ENCODE data around the gene ANKRD44.

DNA sequence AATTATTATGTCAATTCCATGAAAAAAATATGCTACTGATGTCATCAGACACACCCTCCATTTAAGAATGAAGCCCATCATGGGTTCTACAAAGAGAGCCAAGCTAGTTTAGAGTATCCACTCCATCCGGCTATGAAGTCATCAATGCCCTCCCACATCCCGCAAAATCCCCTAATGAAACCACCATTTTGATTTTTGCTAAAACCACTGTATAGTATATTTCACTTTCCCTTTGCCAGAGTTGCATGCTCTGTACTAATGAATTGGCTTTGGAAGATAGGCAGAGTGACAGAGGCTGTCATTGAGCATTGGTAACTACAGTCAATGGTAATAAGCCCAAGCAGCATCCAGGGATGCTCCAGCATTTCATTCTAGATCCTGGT lies 118.6 kb downstream of the ANKRD44 start:
- TF ChIP-seq, protein P1, sequence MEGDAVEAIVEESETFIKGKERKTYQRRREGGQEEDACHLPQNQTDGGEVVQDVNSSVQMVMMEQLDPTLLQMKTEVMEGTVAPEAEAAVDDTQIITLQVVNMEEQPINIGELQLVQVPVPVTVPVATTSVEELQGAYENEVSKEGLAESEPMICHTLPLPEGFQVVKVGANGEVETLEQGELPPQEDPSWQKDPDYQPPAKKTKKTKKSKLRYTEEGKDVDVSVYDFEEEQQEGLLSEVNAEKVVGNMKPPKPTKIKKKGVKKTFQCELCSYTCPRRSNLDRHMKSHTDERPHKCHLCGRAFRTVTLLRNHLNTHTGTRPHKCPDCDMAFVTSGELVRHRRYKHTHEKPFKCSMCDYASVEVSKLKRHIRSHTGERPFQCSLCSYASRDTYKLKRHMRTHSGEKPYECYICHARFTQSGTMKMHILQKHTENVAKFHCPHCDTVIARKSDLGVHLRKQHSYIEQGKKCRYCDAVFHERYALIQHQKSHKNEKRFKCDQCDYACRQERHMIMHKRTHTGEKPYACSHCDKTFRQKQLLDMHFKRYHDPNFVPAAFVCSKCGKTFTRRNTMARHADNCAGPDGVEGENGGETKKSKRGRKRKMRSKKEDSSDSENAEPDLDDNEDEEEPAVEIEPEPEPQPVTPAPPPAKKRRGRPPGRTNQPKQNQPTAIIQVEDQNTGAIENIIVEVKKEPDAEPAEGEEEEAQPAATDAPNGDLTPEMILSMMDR (IDR thresholded peaks at IDR 0.05): no peak
- no peak for TF ChIP-seq POLR2A (IDR thresholded peaks at IDR 0.05)
